NCI-H1694 treated with DMSO at 0.1 percent for 48 hours (cell line): ENCODE measurements around the gene PTPDC1.
"Not testable (repeated sequence)": the region's sequence is repeated elsewhere in the genome, so short reads cannot be mapped to it uniquely, and the experiment has no call there.

Experiments used
- DNase-seq: peaks from one replicate; lab custom pipeline; 2025; lab: John Stamatoyannopoulos, UW

The PTPDC1 gene

GRCh38 chr9:94086486-94087345 is 2.5 kb downstream of the PTPDC1 start:
- peak; percentile 6 for DNase-seq

GRCh38 chr9:94094219-94095145 is 10.2 kb downstream of the PTPDC1 start:
- not testable (repeated sequence) for DNase-seq

- no peak for DNase-seq
Observed at GRCh38 chr9:94096819-94097577, 12.7 kb downstream of the PTPDC1 start.

- no peak for DNase-seq
Observed at GRCh38 chr9:94097788-94098414, 13.6 kb downstream of the PTPDC1 start.

DNA sequence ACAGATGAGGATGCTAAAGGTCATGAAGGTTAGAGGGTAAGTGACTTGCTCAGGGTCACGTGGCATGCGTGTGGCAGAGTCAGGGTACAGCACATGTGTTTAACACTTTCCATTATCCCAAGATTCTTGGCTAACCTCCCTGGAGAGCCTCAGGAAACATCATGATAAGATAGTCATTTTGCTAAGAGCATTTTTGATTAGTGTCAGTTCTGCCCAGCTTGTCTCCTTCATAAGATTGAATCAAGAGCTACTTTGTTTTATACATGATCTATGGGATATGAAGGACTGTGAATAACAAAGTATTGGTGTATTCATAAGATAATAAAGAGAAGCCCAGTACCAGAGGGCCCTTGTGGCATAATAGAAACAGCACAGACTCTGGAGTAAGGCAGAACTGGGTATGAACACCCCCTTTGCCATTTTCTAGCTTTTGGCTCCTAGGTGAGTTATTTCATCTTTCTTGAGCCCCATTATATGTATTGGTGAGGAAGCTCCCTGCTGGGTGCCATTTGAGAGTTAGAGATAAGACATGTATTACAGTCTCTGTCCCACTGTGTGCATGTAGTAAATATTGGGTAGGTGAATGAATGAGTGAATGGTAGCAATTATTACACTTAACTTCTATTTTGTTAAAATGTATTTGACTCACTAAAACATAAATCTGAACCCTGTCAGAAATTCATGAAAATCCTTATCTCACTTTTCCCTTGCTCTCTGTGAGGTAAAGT is 16.1 kb downstream of the PTPDC1 start:
- DNase-seq = no peak

DNA sequence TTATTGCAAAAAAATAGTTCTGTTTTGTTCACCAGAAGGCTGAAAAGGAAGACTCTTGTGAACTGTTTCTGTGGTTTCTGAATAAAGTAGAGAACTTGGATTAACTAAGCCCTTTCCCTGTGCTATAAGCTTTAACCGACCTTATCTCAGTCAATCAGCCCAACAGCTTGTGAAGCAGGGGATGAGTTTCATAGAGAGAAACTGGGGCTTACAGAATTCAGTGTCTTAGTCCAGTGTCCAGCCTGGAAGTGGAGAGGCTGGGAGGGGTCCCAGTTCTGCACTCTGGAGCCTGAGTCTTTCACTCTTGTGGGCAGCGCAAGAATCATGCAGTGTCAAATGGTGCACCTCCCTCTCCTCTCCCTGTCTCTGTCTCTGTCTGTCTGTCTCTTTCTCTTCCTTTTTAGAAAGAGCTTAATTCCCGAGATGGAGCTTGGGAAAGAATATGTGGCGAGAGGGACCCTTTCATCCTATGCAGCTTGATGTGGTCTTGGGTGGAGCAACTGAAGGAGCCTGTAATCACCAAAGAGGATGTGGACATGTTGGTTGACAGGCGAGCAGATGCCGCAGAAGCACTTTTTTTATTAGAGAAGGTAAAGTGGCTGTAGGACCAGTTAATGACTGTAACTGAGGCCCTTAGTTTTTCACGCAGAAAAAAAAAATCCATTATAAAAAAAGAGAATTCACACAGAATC is 17.0 kb downstream of the PTPDC1 start:
- no peak for DNase-seq

DNA sequence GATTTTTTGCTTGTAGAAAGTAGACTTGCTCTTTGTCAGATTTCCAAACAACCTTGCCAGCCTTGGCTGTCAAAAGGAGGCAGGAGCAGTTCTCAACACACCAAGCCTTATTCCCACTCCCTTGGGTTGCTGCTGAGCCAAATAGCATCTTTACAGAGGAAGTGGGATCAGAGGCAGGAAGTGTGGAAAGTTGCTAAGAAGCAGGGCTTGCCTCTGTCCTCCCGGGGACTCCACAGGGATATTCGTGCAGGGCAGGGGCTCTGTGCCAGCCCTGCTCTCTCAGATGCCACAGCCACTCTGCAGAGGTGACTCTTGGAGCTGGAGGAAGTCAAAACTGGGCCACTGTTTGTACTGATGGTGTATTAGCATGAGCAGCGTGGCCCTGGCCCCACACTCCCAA is 24.3 kb downstream of the PTPDC1 start:
- no peak for DNase-seq

- no peak for DNase-seq
Observed at GRCh38 chr9:94110821-94111252, 26.6 kb downstream of the PTPDC1 start.

- no peak for DNase-seq
Observed at GRCh38 chr9:94111446-94111845, 27.2 kb downstream of the PTPDC1 start.

GRCh38 chr9:94112716-94113465 is 28.6 kb downstream of the PTPDC1 start:
- no peak for DNase-seq

- not testable (repeated sequence) for DNase-seq
Observed at GRCh38 chr9:94120088-94120487, 35.8 kb downstream of the PTPDC1 start.

DNA sequence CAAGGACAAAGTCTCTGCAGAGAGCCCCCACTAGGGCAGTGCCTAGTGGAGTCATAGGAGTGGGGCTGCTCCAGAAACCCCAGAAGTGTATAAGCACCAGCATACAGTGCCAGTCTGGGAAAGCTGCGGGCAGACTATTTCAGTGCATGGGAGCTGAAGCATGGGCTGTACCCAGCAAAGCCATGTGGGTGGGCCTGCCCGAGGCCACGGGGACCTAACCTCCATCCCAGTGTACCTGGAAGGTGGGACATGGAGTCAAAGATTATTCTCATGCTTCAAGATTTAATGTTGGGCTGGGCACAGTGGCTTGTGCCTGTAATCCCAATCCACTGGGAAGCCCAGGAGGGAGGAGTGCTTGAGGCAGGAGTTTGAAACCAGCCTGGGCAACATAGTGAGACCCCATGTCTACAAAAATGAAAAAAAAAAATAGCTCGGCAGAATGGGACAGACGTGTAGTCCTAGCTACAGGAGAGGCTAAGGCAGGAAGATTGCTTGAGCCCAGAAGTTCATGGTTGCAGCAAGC is 36.7 kb downstream of the PTPDC1 start:
- no peak for DNase-seq

DNA sequence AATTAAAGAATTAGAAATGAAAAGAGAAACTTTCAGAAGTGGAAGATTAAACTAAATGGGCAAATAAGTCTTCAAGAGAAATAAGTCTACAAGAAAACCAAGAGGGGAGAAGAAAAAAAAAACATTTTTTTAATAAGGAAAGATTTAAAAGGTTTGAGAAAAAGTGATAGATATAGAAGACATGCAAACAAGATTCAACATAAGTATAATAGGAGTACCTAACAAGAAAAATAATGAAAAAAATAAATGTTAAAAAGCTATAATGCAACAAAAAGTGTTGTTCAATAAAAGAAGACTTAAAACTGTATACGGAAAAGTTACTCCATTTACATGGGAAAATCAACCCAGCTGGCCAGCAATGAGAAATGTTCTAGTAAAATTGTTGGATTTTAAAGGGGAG is 42.6 kb downstream of the PTPDC1 start:
- DNase-seq = no peak

DNA sequence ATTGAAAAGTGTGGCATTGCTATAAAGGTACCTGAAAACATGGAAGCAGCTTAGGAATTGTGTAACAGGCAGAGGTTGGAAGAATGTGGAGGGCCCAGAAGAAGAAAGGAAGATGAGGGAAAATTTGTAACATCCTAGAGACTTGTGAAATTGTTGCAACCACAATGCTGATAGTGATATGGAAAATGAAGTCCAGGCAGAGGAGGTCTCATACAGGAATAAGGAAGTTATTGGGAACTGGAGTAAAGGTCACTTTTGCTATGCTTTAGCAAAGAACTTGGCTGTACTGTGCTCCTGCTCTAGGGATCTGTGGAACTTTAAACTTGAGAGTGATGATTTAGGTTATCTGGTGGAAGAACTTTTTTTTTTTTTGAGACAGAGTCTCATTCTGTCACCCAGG is 43.5 kb downstream of the PTPDC1 start:
- DNase-seq = no peak

DNA sequence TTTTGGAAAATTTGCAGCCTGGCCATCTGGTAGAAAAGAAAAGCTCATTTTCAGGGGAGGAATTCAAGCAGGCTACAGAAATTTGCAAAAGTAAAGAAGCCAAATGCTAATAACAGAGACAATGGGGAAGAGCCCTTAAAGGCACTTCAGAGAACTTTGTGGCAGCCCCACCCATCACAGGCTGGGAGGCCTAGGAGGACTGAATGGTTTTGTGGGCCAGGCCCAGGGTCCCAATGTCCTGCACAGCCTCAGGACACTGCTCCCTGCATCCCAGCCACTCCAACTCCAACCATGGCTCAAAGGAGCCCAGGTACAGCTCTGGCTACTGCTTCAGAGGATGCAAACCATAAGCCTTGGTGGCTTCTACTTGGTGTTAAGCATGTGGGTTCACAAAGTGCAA is 44.3 kb downstream of the PTPDC1 start:
- no peak for DNase-seq

DNA sequence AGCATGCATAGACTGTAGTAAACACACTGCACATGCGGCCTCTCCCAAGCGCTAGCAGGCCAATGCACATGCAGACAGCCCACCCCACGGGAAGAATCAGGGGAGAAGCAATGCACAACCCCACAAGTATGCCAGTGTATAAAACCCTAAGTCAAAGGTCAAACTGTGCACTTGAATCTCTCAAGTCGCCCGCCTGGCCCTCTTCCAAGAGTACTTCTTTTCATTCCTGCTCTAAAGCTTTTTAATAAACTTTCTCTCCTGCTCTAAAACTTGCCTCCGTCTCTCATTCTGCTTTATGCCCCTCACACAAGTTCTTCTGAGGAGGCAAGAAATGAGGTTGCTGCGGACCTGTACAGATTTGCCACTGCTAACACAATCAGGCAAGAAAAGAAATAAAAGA is 50.4 kb downstream of the PTPDC1 start:
- DNase-seq = no peak

DNA sequence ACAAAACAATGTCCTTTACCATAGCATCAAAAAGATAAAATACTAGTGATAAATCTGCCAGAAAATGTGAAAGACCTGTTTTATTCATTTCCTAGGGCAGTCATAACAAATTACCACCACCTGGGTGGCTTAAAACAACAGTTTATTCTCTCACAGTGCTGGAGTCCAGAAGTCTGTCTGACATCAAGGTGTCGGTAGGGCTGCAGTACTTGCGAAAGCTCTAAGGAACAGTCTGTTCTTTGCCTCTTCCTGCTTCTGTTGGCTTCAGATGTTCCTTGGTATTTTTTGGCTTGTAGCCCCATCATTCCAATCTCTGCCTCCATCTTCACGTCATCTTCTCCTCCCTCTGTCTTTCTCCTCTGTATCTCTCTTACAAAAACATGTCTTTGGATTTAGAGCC is 51.0 kb downstream of the PTPDC1 start:
- no peak for DNase-seq

DNA sequence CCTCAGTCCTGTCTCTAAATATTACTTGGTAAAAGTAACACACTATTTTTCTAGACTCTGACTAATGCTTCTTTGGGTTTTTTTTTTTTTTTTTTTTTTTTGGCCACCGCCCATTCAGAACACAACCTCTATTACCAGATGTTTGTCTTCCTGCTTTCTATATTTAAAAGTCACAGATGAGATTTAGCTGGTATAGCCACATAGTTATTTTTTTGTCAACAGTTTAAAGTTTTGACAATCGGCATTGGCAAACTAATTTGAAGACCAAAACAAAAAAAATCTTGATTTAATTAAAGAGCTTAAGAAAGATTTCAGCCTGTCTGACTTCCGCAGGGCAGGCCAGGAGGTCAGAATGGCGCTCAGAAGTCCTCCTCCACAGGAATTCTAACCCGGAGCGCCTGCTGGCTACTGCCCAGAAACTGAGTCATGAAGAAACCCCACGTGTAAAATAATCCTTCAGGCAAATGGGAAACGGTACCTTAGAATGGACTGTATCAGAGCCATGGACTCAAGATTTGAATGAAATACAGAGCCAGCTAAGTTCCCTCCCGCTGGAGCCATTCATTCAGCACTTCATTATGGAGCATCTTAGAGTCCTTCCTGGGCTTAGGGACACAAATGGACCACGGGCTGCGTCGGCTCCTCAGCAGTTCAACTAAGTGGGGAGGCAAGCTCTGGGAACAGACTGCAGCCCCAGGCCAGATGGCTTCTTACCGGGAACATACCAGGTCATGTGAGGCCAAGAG is 55.6 kb downstream of the PTPDC1 start:
- DNase-seq = no peak

DNA sequence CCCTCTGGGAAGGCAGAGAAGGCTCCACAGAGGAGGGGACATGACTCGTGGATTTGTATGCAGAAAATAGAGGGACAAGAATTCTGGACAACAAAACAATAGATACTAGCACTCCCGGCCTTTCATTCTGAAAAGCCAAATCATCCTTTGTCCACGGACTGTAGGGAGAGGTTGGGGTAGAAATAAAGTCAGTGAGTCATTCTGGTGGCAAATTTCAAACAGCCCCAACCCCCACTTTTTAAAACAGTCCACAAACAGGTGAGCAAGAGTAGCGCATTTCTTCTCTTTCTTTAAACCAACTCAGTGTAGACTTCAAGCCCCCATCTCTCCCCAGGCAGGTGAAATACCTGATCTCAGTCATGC is 56.1 kb downstream of the PTPDC1 start:
- no peak for DNase-seq
